SW480 (cell line): ENCODE measurements around the gene SZT2.
"Not testable (repeated sequence)": the region's sequence is repeated elsewhere in the genome, so short reads cannot be mapped to it uniquely, and the experiment has no call there.

Source experiments
- DNase-seq: peaks from one replicate; pipeline ENCODE4 v3.0.0-alpha.2; 2016; ENCODE audit warnings: low spot score

Gene SZT2

GRCh38 chr1:43454270-43455011, 64.7 kb downstream of the SZT2 start:
- peak; percentile 86 for DNase-seq

- no peak for DNase-seq
These were observed 65.7 kb downstream of the SZT2 start for GRCh38 chr1:43455213-43455889.

GRCh38 chr1:43458379-43458778, 68.7 kb downstream of the SZT2 start:
- DNase-seq, result not testable (repeated sequence)

GRCh38 chr1:43460988-43461693, 71.4 kb downstream of the SZT2 start:
- no peak for DNase-seq

- DNase-seq, result no peak
These were observed 73.8 kb downstream of the SZT2 start for GRCh38 chr1:43463479-43463878.

- no peak for DNase-seq
These were observed 75.2 kb downstream of the SZT2 start for GRCh38 chr1:43464681-43465504.

GRCh38 chr1:43465505-43466067, 75.9 kb downstream of the SZT2 start:
- no peak for DNase-seq

- no peak for DNase-seq
These were observed 76.7 kb downstream of the SZT2 start for GRCh38 chr1:43466403-43466802.

GRCh38 chr1:43468414-43468813, 78.7 kb downstream of the SZT2 start:
- DNase-seq, result no peak

- DNase-seq, result no peak
These were observed 80.2 kb downstream of the SZT2 start for GRCh38 chr1:43469932-43470331.

GRCh38 chr1:43472087-43472462, 82.4 kb downstream of the SZT2 start:
- no peak for DNase-seq

- peak; percentile 88 for DNase-seq
These were observed 82.9 kb downstream of the SZT2 start for GRCh38 chr1:43472463-43473151.

GRCh38 chr1:43473463-43473862, 83.8 kb downstream of the SZT2 start:
- no peak for DNase-seq

GRCh38 chr1:43475611-43476401, 86.1 kb downstream of the SZT2 start:
- peak; percentile 67 for DNase-seq

GRCh38 chr1:43477716-43478115, 88.0 kb downstream of the SZT2 start:
- no peak for DNase-seq

GRCh38 chr1:43479414-43479813, 89.7 kb downstream of the SZT2 start:
- DNase-seq, result no peak

GRCh38 chr1:43481491-43481890, 91.8 kb downstream of the SZT2 start:
- DNase-seq, result no peak

- no peak for DNase-seq
These were observed 92.5 kb downstream of the SZT2 start for GRCh38 chr1:43482215-43482614.

- DNase-seq, result no peak
These were observed 94.7 kb downstream of the SZT2 start for GRCh38 chr1:43484367-43484766.

GRCh38 chr1:43488165-43488564, 98.5 kb downstream of the SZT2 start:
- no peak for DNase-seq
